ENCODE data around the gene RPL12. TPM values are rescaled to one million over a fixed set of nuclear protein-coding genes. Genes with fewer than 3 reads are reported as not detected.

Gene RPL12
- total RNA-seq, 1 experiment from 2014 or later, result 1,560 TPM

DNA sequence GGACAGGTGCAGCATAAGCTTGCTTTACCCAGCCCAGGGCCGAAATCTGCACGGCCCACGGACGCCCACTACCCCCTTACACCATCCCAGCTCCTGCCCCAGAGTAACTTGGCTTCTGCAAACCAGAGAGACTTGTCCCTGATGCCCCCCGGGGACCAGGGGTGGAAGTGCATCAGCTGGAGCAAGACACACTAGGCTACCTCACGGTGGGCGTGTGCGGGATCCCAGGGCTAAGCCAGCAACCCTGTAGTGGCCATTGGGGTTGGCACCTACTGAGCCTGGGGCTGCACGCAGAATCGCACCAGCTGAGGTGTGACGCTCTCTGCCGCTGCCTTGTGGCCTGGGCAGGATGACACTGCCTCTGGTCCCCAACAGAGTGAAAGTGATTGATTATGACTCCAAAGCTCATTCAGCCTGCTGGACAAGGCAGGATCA, 33.2 kb downstream of the RPL12 start:
- in situ Hi-C loops (cut with HindIII; ENCODE audit: low pct_unique_long_range_greater_than_20kb, low sequenced_read_pairs), result no loop called here
- no peak for DNase-seq (ENCODE audit: low read depth)

DNA sequence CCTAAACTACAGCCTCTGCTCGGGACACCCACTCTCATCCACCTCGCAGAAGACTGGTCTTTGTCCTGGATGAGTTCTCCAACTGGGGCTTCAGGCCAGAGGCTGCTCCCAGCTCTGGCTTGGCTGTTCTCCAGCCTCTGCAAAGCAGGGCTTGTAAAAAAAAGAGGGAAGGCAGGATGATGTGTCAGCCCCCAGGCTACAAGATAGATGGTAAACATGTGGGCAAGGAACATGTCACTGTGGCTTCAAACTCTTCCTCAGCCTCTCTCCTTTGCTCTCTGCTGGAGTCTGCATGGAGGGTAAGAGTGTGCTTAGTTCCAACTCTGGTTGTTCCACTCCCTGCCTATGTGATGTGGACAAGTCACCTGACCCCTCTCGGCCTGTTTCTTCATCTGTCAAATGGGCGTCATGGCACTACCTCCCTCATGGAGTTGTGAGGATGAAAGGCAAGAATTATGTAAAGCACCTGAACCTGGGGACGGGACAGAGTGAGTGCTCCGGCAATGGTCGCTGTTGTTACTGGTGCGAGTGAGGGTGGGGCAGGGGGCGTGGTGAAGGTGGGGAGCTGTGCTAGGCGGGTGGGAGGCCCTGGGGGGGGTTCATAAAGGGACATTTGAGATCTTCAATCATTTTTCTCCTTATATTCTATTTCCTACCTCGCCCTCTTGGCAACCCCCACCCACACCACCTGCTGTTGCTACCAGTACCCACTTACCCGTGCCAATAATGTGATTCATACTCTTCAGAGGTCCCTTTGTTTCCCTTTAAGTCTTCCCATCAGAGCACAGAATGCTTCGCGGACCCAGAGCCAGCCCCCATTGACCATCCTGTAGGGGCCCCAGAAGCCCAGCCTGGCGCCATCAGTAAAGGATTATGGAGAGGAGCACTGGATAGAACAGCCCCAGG, 33.8 kb downstream of the RPL12 start:
- in situ Hi-C loops (cut with HindIII; ENCODE audit: low pct_unique_long_range_greater_than_20kb, low sequenced_read_pairs), result no loop called here
- DNase-seq (ENCODE audit: low read depth), result no peak

DNA sequence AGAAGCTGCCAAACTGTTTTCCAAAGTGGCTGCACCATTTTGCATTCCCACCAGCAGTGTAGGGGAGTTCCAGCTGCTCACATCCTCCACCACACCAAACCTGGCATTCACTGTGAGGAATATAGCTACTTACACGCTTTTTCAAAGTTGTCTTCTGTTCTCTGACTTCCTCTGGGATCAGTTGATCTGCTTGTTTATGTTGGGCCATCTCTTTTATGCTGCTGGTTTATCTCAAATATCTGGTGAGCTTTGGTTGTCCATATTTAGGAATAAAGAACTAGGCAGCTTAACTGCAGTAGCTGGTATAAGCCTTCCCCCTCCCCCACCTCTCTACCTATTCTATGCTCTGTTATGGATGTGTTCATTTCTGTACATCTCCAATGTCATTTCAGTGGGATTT, 35.5 kb downstream of the RPL12 start:
- no peak for DNase-seq (ENCODE audit: low read depth)
- in situ Hi-C loops (cut with HindIII; ENCODE audit: low pct_unique_long_range_greater_than_20kb, low sequenced_read_pairs), result no loop called here

DNA sequence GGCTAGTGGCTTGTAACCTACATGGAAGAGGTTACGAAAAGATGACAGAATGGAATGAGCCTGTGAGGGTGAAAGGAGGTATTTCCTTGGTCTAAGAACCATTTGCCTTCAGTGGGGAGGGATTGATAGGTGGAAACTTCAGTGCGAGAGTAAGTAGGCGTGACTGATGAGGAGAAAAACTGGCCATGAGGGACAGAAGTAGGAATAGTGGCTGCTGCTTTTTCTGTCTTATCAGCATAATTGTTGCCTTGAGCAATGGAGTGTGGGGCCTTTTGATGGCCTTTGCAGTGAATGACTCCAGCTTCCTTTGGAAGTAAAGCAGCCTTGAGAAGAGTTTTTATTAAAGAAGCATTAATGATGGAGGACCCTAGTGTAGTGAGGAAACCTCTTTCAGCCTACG, 36.1 kb downstream of the RPL12 start:
- no peak for DNase-seq (ENCODE audit: low read depth)
- in situ Hi-C loops (cut with HindIII; ENCODE audit: low pct_unique_long_range_greater_than_20kb, low sequenced_read_pairs), result no loop called here

DNA sequence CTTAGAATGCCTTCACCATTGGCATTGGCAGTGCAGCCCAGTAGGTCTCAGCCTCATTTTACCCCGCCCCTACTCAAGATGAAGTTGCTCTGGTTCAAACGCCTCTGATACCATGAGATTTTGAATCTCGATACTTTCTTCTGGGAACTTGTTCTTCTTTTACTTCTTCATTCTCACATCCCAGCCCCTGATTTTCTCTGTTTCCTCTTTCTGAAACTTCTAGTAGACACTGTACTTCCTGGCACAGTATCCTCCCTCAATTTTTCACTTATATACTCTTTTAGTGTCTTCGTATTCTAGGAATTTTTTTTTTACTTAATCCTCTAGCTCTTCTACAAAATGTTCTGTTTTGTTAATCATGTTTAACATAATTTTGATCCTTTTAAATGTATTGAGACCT, 40.1 kb downstream of the RPL12 start:
- in situ Hi-C loops (cut with HindIII; ENCODE audit: low pct_unique_long_range_greater_than_20kb, low sequenced_read_pairs), result no loop called here
- no peak for DNase-seq (ENCODE audit: low read depth)

DNA sequence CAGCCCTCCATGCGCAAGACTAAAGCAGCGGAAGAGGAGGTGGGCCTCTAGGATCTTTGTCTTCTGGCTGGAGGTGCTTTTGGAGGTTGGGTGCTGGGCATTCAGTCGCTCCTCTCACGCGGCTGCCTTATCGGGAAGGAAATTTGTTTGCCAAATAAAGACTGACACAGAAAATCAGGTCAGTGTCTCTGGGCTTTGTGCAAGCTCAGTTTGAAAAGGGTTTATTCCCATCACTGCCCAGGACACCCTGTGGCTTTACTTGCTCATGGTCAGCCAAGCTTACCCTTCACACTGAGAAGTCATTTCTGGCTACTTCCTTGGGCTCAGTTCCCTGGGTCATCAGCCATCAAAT, 43.7 kb downstream of the RPL12 start:
- in situ Hi-C loops (cut with HindIII; ENCODE audit: low pct_unique_long_range_greater_than_20kb, low sequenced_read_pairs), result no loop called here
- no peak for DNase-seq (ENCODE audit: low read depth)

DNA sequence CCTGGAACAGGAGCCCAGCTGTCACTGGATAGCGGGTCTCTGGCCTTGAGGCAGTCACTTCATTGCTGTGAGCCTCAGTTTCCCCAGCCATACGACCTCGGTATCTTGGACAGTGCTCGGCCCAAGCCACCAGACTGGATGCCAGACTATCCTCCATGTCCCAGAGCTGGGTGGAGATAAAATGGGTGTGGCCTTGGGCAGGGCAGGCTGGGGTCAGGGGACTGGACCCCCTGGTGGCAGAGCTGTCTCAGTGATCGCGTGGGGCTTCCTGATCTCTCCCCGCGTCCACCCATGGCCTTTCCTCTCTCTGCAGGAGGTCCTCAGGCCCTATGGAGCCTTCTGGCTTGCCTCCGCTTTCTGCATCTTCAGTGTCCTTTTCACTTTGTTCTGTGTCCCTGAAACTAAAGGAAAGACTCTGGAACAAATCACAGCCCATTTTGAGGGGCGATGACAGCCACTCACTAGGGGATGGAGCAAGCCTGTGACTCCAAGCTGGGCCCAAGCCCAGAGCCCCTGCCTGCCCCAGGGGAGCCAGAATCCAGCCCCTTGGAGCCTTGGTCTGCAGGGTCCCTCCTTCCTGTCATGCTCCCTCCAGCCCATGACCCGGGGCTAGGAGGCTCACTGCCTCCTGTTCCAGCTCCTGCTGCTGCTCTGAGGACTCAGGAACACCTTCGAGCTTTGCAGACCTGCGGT, 44.3 kb downstream of the RPL12 start:
- in situ Hi-C loops (cut with HindIII; ENCODE audit: low pct_unique_long_range_greater_than_20kb, low sequenced_read_pairs), result no loop called here
- no peak for DNase-seq (ENCODE audit: low read depth)

DNA sequence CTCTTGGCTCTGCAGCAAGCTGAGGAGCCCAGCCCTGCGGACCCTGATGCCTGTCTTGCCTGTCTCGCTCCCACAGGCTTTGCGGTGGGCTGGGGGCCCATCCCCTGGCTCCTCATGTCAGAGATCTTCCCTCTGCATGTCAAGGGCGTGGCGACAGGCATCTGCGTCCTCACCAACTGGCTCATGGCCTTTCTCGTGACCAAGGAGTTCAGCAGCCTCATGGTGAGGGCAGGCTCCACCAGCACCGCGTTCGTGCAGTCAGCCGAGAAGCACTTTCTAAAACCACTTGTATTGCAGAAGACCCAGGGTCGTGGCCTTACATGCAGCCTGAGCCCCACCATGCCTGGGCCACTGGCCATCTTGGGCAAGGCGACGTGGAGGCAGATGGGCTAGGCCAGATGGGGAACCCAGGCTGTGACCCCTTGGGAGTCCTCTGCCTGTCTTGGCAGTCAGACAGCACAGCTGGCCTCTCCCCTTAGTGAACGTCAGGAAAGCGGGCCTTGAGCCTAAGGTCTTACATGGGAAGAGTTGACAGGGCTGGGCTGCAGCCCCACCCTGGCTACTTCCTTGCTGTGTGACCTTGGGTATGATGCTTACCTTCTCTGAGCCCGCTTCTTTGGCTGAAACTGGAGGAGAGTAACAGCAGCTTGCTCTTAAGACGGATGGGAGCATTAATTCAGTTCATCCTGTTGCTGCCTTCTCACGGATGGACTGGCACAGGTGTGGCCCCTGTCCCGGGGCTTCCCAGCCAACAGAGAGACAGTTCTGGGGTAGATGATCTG, 45.7 kb downstream of the RPL12 start:
- no peak for DNase-seq (ENCODE audit: low read depth)
- in situ Hi-C loops (cut with HindIII; ENCODE audit: low pct_unique_long_range_greater_than_20kb, low sequenced_read_pairs), result no loop called here

DNA sequence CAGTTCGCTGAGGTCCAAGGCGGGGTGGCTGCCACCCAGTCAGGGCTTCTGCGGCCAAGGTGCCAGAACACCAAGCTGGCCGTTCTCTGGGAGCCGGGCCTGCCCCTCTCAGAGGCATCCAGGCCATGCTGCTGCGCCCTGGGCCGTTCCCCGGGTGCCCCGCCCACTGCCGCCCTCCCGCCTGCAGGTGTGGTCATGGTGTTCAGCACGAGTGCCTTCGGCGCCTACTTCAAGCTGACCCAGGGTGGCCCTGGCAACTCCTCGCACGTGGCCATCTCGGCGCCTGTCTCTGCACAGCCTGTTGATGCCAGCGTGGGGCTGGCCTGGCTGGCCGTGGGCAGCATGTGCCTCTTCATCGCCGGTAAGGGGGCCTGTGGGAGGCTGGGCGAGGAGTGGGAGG, 46.6 kb downstream of the RPL12 start:
- no peak for DNase-seq (ENCODE audit: low read depth)

DNA sequence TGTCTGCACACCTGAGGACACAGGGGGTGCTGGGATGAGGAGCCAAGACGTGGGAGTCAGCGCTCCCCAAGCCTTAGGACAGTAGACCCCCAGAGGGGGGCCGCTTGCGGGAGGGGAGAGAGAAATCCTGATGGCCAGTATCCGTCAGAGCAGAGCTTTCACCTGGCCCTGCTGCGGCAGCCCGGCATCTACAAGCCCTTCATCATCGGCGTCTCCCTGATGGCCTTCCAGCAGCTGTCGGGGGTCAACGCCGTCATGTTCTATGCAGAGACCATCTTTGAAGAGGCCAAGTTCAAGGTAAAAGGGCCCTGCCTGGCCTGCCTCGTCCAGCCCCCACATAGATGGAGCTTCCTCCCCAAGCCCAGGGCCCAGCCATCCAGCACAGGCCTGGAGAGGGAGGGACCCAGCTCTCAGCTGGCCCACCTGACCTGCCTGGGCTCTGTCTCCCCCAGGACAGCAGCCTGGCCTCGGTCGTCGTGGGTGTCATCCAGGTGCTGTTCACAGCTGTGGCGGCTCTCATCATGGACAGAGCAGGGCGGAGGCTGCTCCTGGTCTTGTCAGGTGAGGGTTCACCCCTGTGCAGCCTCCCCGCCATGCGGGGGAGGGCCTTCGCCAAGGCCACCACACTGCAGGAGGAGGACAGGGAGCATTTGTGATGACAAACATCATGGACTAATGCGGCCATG, 47.6 kb downstream of the RPL12 start:
- no peak for DNase-seq (ENCODE audit: low read depth)
- in situ Hi-C loops (cut with HindIII; ENCODE audit: low pct_unique_long_range_greater_than_20kb, low sequenced_read_pairs), result no loop called here

More for the DNA sequence above, 46.6 kb downstream of the RPL12 start:
- in situ Hi-C loops (cut with HindIII; ENCODE audit: low pct_unique_long_range_greater_than_20kb, low sequenced_read_pairs), result no loop called here

DNA sequence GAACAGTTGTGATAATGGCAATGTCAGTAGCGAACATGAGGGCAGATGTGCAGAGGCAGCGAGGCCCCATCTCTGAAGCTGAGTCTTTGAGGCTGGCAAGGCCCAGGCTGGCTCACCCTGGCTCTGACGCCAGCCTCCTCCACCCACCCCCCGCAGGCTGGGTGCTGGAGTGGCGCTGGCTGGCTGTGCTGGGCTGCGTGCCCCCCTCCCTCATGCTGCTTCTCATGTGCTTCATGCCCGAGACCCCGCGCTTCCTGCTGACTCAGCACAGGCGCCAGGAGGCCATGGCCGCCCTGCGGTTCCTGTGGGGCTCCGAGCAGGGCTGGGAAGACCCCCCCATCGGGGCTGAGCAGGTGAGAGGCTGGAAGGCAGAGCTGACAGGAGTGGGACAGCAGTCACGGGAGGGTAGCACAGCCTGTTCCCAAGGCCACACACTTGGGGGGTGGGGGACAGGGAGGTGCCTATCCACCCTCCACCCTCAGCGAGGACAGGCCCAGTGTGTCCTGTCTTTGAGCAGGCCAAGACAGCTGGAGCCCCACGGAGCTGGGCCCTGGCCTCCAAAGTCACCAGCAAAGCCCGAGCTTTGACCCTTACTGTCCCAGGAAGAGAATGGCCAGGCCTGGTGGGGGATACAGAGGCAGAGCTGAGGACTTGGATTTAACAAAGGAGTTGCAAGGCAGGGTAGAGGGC, 48.7 kb downstream of the RPL12 start:
- in situ Hi-C loops (cut with HindIII; ENCODE audit: low pct_unique_long_range_greater_than_20kb, low sequenced_read_pairs), result no loop called here
- DNase-seq (ENCODE audit: low read depth), result no peak

DNA sequence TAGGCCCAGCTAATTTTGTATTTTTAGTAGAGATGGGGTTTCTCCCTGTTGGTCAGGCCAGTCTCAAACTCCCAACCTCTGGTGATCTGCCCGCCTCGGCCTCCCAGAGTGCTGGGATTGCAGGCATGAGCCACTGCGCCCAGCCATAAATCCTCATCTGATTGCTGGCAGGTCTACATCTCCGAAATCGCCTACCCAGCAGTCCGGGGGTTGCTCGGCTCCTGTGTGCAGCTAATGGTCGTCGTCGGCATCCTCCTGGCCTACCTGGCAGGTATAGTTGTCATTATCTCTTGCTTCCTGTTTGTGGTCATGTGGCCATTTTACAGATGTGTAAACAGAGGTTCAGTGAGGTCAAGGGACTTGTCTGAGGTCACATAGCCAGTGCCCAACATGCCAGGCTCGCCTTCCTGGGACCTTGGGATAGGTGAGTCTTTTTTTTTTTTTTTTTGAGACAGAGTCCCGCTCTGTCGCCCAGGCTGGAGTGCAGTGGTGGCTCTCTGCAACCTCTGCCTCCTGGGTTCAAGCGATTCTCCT, 51.4 kb downstream of the RPL12 start:
- in situ Hi-C loops (cut with HindIII; ENCODE audit: low pct_unique_long_range_greater_than_20kb, low sequenced_read_pairs), result no loop called here

DNA sequence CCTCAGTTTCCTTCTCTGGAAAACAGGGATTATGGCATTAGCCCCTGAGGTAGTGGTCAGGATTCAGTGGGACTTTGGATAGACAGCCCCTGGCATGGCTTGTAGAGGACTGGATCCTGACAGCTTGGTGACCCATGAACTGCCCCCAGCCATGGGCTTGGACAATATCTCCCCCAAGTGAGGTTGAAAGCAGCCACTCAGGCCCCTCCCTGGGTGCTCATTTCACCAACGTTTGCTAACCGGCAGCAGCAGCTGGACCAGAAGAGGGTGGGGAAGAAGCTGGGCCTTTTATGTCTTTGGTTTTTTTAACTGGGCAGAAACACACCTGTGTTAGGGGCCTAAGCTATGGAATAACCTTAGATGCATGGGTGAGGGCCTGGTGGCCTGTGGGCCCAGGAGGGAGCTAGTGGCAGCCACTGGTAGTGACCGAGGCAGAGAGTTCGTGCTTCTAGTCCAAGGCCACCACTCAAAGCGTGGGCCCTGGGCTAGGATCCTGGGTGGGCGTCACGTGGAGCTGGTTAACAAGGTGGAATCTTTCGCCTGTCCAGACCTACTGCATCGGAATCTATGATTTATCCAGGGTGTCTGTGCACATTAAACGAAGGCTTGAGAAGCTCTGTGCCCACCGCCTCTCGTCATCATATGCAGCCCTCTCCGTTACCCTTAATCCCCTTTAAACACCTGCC, 52.3 kb downstream of the RPL12 start:
- DNase-seq (ENCODE audit: low read depth), result no peak
- in situ Hi-C loops (cut with HindIII; ENCODE audit: low pct_unique_long_range_greater_than_20kb, low sequenced_read_pairs), result no loop called here

More for the DNA sequence above, 51.4 kb downstream of the RPL12 start:
- no peak for DNase-seq (ENCODE audit: low read depth)

DNA sequence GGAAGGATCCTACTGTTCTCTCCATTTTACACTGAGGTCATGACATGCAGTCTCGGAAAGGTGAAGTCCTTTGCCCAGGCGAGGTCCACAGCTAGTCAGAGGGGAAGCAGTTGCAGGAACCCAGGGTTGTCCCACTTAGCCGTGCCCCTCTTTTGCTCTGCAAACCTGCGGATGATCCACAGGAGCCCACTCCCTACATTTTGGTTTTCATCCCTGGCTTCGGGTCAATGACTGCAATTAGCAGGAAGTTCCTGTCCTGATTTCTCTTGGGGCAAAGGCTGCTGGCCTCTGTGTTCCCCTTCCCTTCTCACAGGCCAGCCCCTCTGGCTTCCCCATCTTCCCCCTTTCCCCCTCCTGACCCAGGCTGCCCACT, 52.9 kb downstream of the RPL12 start:
- DNase-seq (ENCODE audit: low read depth), result no peak
- in situ Hi-C loops (cut with HindIII; ENCODE audit: low pct_unique_long_range_greater_than_20kb, low sequenced_read_pairs), result no loop called here
